CD8-positive, alpha-beta memory T cell (primary cell): ENCODE data around the gene TBC1D22A. TPM values are rescaled to one million over a fixed set of nuclear protein-coding genes. Genes with fewer than 3 reads are reported as not detected.

Source experiments
- CTCF ChIA-PET: fragments of 350-600 bp; sonication (Branson Sonifier 250); formaldehyde crosslinking; loops from one replicate; lab custom pipeline; 2021; ENCODE audit warnings: antibody characterized with exemption; lab: Charles Lee
- POLR2A ChIA-PET: fragments of 350-600 bp; sonication (Branson Sonifier 250); formaldehyde crosslinking; loops from one replicate; lab custom pipeline; 2021; ENCODE audit warnings: antibody characterized with exemption; lab: Charles Lee
- DNase-seq, 5 donors: peaks; one replicate each; pipeline versions ENCODE4 v3.0.0 to v3.0.0-alpha.2; 2020 to 2022; ENCODE audit warnings: mixed read lengths in 1 of 5
- H3K27ac ChIP-seq: one replicate; pipeline ENCODE4 v1.7.0; 2013; ENCODE audit warnings: low read depth, mild to moderate bottlenecking, low read length, moderate library complexity
- H3K27me3 ChIP-seq: 2 replicates; pipeline ENCODE4 v1.7.0; 2013; ENCODE audit warnings: low read length, mild to moderate bottlenecking; ENCODE audit not compliant: insufficient read depth, poor library complexity, severe bottlenecking
- H3K36me3 ChIP-seq: 2 replicates; pipeline ENCODE4 v1.7.0; 2013; ENCODE audit warnings: mild to moderate bottlenecking, low read length, moderate library complexity; ENCODE audit not compliant: insufficient read depth
- H3K4me1 ChIP-seq: 2 replicates; pipeline ENCODE4 v1.7.0; 2013; ENCODE audit warnings: mild to moderate bottlenecking, low read length, moderate library complexity; ENCODE audit not compliant: insufficient read depth
- H3K4me3 ChIP-seq: 2 replicates; pipeline ENCODE4 v1.7.0; 2013; ENCODE audit warnings: mild to moderate bottlenecking, low read length
- H3K9me3 ChIP-seq: 2 replicates; pipeline ENCODE4 v1.7.0; 2013; ENCODE audit warnings: mild to moderate bottlenecking, low read length
- H3K27ac Mint-ChIP-seq, 8 donors: one replicate each; pipeline ENCODE4 v1.8.0; 2020 to 2021; ENCODE audit warnings: mixed read lengths in 8 of 8, mild to moderate bottlenecking in 6 of 8, inconsistent platforms in 3 of 8, moderate library complexity in 3 of 8
- H3K27me3 Mint-ChIP-seq, 2 donors: one replicate each; pipeline ENCODE4 v1.8.0; 2020 to 2021; ENCODE audit warnings: mixed read lengths in 2 of 2, mild to moderate bottlenecking in 1 of 2, moderate library complexity in 1 of 2
- H3K36me3 Mint-ChIP-seq, 3 donors: one replicate each; pipeline ENCODE4 v1.8.0; 2020 to 2021; ENCODE audit warnings: mixed read lengths in 3 of 3, inconsistent platforms in 1 of 3, mild to moderate bottlenecking in 1 of 3
- H3K4me1 Mint-ChIP-seq, 3 donors: one replicate each; pipeline ENCODE4 v1.8.0; 2020 to 2021; ENCODE audit warnings: mixed read lengths in 3 of 3, inconsistent platforms in 1 of 3, mild to moderate bottlenecking in 1 of 3
- H3K4me3 Mint-ChIP-seq, 7 donors: one replicate each; pipeline ENCODE4 v1.8.0; 2020 to 2021; ENCODE audit warnings: mixed read lengths in 7 of 7, mild to moderate bottlenecking in 6 of 7, moderate library complexity in 4 of 7, inconsistent platforms in 2 of 7
- H3K9me3 Mint-ChIP-seq, 5 donors: one replicate each; pipeline ENCODE4 v1.8.0; 2020 to 2022; ENCODE audit warnings: mixed read lengths in 5 of 5, mild to moderate bottlenecking in 3 of 5, moderate library complexity in 2 of 5, inconsistent platforms in 1 of 5
- polyA plus RNA-seq: library from polyadenylated mRNA; unstranded; fragments of 300-500 nt; fragmentation: Illumina TruSeq; gene quantifications from one replicate; pipeline ENCODE4 v1.2.3, GENCODE V29; 2021
- total RNA-seq, 2 experiments: library from RNA; stranded (reverse); gene quantifications; one replicate each; pipeline ENCODE4 v1.2.3, GENCODE V29; 2021

Gene TBC1D22A
- total and polyA plus RNA-seq, 3 experiments from 2014 or later: 26.6 to 34.8 (median 34.0) TPM

DNA sequence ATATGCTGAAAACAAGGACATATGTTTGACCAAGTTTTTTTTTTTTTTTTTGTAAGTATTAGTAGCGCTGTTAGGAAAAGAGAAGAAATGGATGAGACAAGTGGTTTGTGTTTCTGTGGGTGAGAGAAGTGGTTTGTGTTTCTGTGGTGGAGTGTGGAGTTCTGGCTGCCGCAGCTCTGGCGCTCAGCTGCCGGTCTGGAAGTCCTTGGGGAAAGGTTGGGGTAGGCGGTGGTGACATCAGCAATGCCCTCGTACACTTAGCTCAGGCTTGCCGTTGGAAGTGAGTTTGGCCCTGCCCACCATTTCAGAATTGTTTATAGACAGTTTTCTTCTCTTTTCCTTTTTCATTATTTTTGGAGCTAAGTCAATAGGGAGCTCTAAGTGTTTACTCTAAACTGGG, 116.6 kb downstream of the TBC1D22A start:
- no peak overlapping the region for H3K4me3 Mint-ChIP-seq
- CTCF ChIA-PET: no interaction called here
- POLR2A ChIA-PET: interaction anchor here (0.7 kb wide), 1 partner anchor 13 kb away, joined by 6 read pairs; no protein-coding TSS in a partner anchor
- H3K4me3 ChIP-seq: no peak overlapping the region
- peaks cover 7 to 46% (median 15%) of the 10 kb centered on the region in 3 donors for H3K36me3 Mint-ChIP-seq
- H3K9me3 Mint-ChIP-seq: no peaks in the 10 kb centered on the region
- no peak overlapping the region for H3K27ac ChIP-seq
- H3K27ac Mint-ChIP-seq: peak overlapping the region in 4 of 8 donors; percentile 0 to 43 (median 20)
- no peaks in the 10 kb centered on the region for H3K27me3 ChIP-seq
- H3K36me3 ChIP-seq: no peaks in the 10 kb centered on the region
- DNase-seq: no peak
- peaks cover 0 to 1% of the 10 kb centered on the region in 2 donors for H3K27me3 Mint-ChIP-seq
- H3K4me1 ChIP-seq: no peaks in the 10 kb centered on the region
- no peaks in the 10 kb centered on the region for H3K9me3 ChIP-seq
- H3K4me1 Mint-ChIP-seq: peaks cover 49 to 74% (median 67%) of the 10 kb centered on the region in 3 donors

DNA sequence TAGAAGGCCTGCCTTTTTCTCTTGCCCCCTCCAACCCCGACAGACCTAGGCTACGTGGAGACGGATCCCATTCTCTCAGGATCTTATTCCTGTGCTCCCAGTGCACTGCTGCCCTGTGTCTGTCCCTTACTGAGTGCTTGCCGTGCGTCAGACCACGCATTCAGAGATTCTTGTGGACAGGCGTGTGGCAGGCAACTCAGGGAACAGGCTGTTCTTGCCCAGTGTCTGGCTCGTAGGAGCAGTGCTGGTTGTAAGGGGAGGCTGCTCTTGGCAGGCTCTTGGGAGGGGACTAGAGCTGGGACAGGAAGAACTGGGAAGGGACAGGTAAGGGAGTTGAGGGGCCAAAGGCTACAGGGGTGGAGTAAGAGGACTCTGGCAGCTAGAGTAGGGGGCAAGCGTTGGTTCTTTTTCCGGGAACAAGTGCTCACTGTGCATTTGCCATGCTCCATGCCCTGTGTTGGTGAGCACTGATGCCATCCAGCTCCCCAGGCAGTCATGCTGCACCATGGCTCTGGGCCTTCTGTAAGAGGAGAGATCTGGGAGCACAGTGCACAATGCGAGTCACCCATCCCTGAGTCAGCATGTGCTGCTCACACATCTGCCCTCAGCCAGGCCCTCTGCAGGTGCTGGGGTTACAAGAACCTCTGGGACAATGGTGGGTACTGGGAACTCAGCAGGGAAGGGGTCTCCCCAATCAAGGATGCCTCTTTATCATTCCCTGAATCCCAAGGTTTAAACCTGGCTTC, 119.1 kb downstream of the TBC1D22A start:
- no peaks in the 10 kb centered on the region for H3K4me1 ChIP-seq
- no peaks in the 10 kb centered on the region for H3K27me3 ChIP-seq
- Mint-ChIP-seq H3K27ac (peak overlapping the region in 5 of 8 donors; percentile 60 to 91 (median 71)), H3K4me1 (peaks cover 50 to 65% (median 61%) of the 10 kb centered on the region in 3 donors), H3K9me3 (no peaks in the 10 kb centered on the region), H3K4me3 (no peak overlapping the region), H3K27me3 (peaks cover 0 to 1% of the 10 kb centered on the region in 2 donors), H3K36me3 (peaks cover 7 to 65% (median 19%) of the 10 kb centered on the region in 3 donors)
- no peak overlapping the region for H3K4me3 ChIP-seq
- POLR2A ChIA-PET: no interaction called here
- CTCF ChIA-PET: no interaction called here
- no peaks in the 10 kb centered on the region for H3K36me3 ChIP-seq
- no peak for DNase-seq
- H3K9me3 ChIP-seq: no peaks in the 10 kb centered on the region
- no peak overlapping the region for H3K27ac ChIP-seq

DNA sequence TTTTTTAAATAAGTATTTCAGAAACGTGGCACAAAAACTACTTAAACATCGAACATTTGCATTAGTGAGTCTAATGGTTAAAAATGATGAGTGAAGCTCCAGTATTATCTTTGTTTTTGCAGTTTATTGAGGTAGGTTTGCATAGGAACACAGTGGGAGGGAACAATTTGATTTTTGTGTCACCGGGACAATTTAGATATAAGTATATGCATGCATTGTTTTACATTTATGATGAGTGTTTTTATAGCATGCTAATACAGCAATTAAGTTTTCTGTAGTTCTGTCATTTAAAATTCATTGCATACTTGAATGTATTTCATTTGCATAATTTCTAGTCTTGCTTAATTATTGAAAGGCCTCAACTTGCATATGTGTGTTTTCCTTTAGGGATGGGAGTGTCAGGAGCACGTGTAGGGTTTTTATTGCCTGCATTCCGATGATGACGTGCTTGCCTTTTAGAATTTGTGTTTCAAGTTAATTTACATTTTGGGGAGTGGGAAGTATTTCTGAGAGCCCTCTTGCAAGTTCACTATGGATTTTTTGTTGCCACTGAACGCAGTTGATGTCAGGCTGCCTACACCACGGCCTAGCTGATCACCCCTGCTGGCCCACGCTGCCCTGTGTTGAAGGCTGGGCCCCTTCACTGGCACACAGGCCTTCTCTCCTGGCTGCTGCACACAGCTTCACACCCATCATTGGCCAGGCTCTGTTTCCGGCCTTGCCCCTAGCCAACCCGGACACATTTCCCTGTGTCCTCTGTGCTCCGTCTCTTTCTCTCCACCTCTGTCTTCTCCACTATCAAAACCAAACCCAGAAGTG, 120.9 kb downstream of the TBC1D22A start:
- H3K27ac Mint-ChIP-seq: peak overlapping the region in 4 of 8 donors; percentile 17 to 81 (median 33)
- Histone ChIP-seq H3K36me3 (no peaks in the 10 kb centered on the region), H3K27ac (no peak overlapping the region), H3K4me1 (no peaks in the 10 kb centered on the region), H3K27me3 (no peaks in the 10 kb centered on the region), H3K4me3 (no peak overlapping the region), H3K9me3 (no peaks in the 10 kb centered on the region)
- DNase-seq: no peak
- peaks cover 7 to 77% (median 23%) of the 10 kb centered on the region in 3 donors for H3K36me3 Mint-ChIP-seq
- H3K4me3 Mint-ChIP-seq: no peak overlapping the region
- H3K9me3 Mint-ChIP-seq: no peaks in the 10 kb centered on the region
- H3K4me1 Mint-ChIP-seq: peaks cover 40 to 57% (median 47%) of the 10 kb centered on the region in 3 donors
- POLR2A ChIA-PET: no interaction called here
- CTCF ChIA-PET: no interaction called here
- peaks cover 0 to 1% of the 10 kb centered on the region in 2 donors for H3K27me3 Mint-ChIP-seq

DNA sequence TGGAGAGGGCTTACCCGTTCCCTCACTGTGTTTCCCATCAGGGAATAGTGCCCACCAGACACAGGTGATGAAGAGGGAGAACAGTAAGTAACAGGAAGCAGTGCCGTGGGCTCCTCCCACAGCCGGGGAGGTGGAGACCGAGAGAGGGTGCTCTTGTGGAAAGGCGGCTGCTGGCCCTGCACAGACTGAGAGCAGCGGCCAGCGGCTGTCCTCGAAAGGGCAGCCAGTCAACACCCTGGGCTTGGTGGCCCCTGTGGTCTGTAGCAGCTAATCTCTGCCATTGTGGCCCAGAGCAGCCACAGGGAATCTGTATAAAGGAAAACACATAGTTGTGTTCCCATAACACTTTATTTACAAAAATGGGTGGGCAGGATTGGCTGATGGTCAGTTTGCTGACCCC, 121.9 kb downstream of the TBC1D22A start:
- DNase-seq: no peak
- H3K36me3 ChIP-seq: no peaks in the 10 kb centered on the region
- Mint-ChIP-seq H3K9me3 (no peaks in the 10 kb centered on the region), H3K4me1 (peaks cover 36 to 50% (median 47%) of the 10 kb centered on the region in 3 donors), H3K27me3 (peaks cover 0 to 1% of the 10 kb centered on the region in 2 donors), H3K4me3 (no peak overlapping the region), H3K27ac (peak overlapping the region in 2 of 8 donors; percentile 38 to 63), H3K36me3 (peaks cover 0 to 74% (median 23%) of the 10 kb centered on the region in 3 donors)
- CTCF ChIA-PET: no interaction called here
- H3K9me3 ChIP-seq: no peaks in the 10 kb centered on the region
- POLR2A ChIA-PET: no interaction called here
- no peak overlapping the region for H3K27ac ChIP-seq
- no peaks in the 10 kb centered on the region for H3K4me1 ChIP-seq
- H3K27me3 ChIP-seq: no peaks in the 10 kb centered on the region
- no peak overlapping the region for H3K4me3 ChIP-seq

DNA sequence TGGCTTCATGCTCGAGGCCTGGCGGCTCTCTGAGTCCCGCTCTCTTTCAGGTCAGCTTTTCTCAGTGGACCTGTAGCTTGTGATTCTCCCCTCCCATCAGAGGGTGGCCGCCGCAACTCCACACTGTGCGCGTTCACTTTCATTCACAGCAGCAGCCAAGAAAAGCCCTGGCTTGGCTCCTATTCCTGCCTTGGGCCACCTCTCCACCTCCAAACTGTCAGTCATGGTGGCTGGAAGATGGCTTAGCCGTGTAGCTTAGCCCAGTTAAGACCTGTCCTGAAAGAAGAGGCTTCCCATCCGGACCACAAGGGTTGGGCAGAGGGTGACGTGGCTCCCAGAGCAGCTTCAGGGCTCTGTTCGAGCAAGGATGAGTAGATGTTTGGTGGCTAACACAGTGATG, 125.5 kb downstream of the TBC1D22A start:
- Histone ChIP-seq H3K27ac (no peak overlapping the region), H3K27me3 (no peaks in the 10 kb centered on the region), H3K9me3 (no peaks in the 10 kb centered on the region), H3K4me1 (no peaks in the 10 kb centered on the region), H3K36me3 (no peaks in the 10 kb centered on the region), H3K4me3 (no peak overlapping the region)
- ChIA-PET CTCF (no interaction called here), POLR2A (no interaction called here)
- peak overlapping the region in 2 of 8 donors; percentile 2 to 38 for H3K27ac Mint-ChIP-seq
- H3K4me3 Mint-ChIP-seq: no peak overlapping the region
- H3K36me3 Mint-ChIP-seq: peaks cover 0 to 77% (median 20%) of the 10 kb centered on the region in 3 donors
- peaks cover 0 to 1% of the 10 kb centered on the region in 2 donors for H3K27me3 Mint-ChIP-seq
- no peaks in the 10 kb centered on the region for H3K9me3 Mint-ChIP-seq
- H3K4me1 Mint-ChIP-seq: peaks cover 18 to 22% (median 18%) of the 10 kb centered on the region in 3 donors
- DNase-seq: no peak

DNA sequence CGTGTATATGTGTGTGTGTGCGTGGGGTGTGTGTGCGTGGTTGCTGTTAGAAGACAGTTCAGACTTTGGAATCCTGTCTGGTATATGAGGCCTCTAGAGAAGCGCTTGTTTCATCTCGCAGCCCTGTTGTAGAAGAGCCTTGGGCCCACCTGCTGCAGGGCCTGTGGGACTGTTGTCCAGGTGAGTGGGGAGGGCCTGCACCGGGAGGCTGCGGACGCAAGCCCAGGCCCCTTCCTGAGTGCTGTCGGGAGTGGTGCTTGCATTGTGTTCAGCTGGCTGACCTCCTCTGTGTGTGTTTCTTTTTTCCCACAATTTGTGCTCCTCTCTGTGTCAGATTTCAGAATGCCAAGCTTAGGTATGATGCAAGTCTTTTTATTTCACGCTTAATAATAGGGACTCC, 128.4 kb downstream of the TBC1D22A start:
- POLR2A ChIA-PET: no interaction called here

DNA sequence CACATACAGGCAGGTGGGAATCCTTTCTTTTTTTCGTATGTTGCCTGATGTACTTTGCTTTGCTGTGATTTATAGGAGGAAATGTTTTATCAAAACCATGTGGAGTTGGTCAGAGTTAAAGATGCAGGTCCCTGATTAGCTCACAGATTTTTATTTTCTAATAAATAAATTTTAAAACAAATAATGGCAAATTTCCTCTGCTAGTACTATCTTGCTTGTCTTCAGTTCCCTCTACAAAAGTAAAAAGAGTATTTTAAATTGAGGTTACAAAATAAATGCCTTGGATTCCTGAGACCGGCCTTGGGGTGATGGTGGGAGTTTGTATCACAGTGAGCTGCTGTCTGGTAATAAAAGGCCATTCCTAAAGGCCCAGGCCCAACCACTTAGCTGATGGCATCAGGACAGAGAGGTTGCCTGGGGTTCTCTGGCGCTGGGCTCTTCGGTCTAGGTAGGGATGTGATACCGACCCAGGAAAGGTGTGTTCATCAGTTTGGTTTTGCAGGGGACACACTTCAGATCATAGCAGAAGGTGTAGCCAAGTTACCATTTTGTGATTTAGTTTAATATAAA, 129.0 kb downstream of the TBC1D22A start:
- Histone ChIP-seq H3K27me3 (no peaks in the 10 kb centered on the region), H3K27ac (no peak overlapping the region), H3K4me3 (no peak overlapping the region), H3K9me3 (no peaks in the 10 kb centered on the region), H3K4me1 (no peaks in the 10 kb centered on the region), H3K36me3 (no peaks in the 10 kb centered on the region)
- DNase-seq: no peak
- no peaks in the 10 kb centered on the region for H3K27me3 Mint-ChIP-seq
- peaks cover 11 to 25% (median 12%) of the 10 kb centered on the region in 3 donors for H3K4me1 Mint-ChIP-seq
- H3K4me3 Mint-ChIP-seq: no peak overlapping the region
- POLR2A ChIA-PET: no interaction called here
- H3K9me3 Mint-ChIP-seq: no peaks in the 10 kb centered on the region
- peaks cover 0 to 82% (median 38%) of the 10 kb centered on the region in 3 donors for H3K36me3 Mint-ChIP-seq
- peak overlapping the region in 1 of 8 donors; percentile 27 for H3K27ac Mint-ChIP-seq
- CTCF ChIA-PET: no interaction called here

More for the DNA sequence above, 128.4 kb downstream of the TBC1D22A start:
- H3K4me3 Mint-ChIP-seq: no peak overlapping the region
- Histone ChIP-seq H3K4me3 (no peak overlapping the region), H3K27me3 (no peaks in the 10 kb centered on the region), H3K36me3 (no peaks in the 10 kb centered on the region), H3K9me3 (no peaks in the 10 kb centered on the region), H3K27ac (no peak overlapping the region), H3K4me1 (no peaks in the 10 kb centered on the region)
- no peak overlapping the region for H3K27ac Mint-ChIP-seq
- peaks cover 4 to 20% (median 5%) of the 10 kb centered on the region in 3 donors for H3K4me1 Mint-ChIP-seq
- peaks cover 0 to 82% (median 31%) of the 10 kb centered on the region in 3 donors for H3K36me3 Mint-ChIP-seq
- no peak for DNase-seq
- CTCF ChIA-PET: no interaction called here
- no peaks in the 10 kb centered on the region for H3K9me3 Mint-ChIP-seq
- no peaks in the 10 kb centered on the region for H3K27me3 Mint-ChIP-seq
